Adrenal gland (tissue), 12 donors: ENCODE results near the gene AMBRA1. TPM values are rescaled to one million over a fixed set of nuclear protein-coding genes. Genes with fewer than 3 reads are reported as not detected.

Experiments used
- DNase-seq, 7 donors: peaks; one replicate each; pipeline ENCODE4 v3.0.0-alpha.2; 2019 to 2020
- H3K27ac ChIP-seq, 5 donors: fragments of 200-600 bp; sonication (generic) in 4 of 5; 1 replicate in 3 of 5; 2 replicates in 2 of 5; pipeline versions ENCODE4 v1.5.1 to v1.8.0; 2016 to 2020; ENCODE audit warnings: mild to moderate bottlenecking in 1 of 5
- H3K27me3 ChIP-seq: fragments of 200-600 bp; 2 replicates; pipeline ENCODE4 v1.8.0; 2021
- H3K36me3 ChIP-seq, 2 donors: fragments of 200-600 bp; replicated peaks in 1 of 2; 1 replicate in 1 of 2; 2 replicates in 1 of 2; pipeline versions ENCODE4 v1.5.1 to v1.8.0; 2018 to 2022
- H3K4me1 ChIP-seq, 2 donors: fragments of 200-600 bp; replicated peaks in 1 of 2; 1 replicate in 1 of 2; 2 replicates in 1 of 2; pipeline versions ENCODE4 v1.5.1 to v1.8.0; 2018 to 2021
- H3K4me3 ChIP-seq, 4 donors: fragments of 200-600 bp; sonication (generic) in 3 of 4; one replicate each; pipeline ENCODE4 v1.5.1; 2016 to 2018
- H3K9me3 ChIP-seq, 3 donors: fragments of 200-600 bp; sonication (generic) in 1 of 3; replicated peaks in 1 of 3; 1 replicate in 2 of 3; 2 replicates in 1 of 3; pipeline versions ENCODE4 v1.5.1 to v1.8.0; 2016 to 2021
- CTCF ChIP-seq, 6 experiments: fragments of 450-650 bp in 4 of 6; fragments of 200-600 bp in 2 of 6; sonication (generic) in 1 of 6; IDR thresholded peaks; 1 replicate in 5 of 6; 2 replicates in 1 of 6; pipeline versions ENCODE4 v1.5.1 to v1.8.0; 2016 to 2021; ENCODE audit warnings: antibody characterized with exemption in 6 of 6, mild to moderate bottlenecking in 2 of 6, moderate library complexity in 1 of 6
- POLR2A ChIP-seq, 2 donors: fragments of 450-650 bp; IDR thresholded peaks; one replicate each; pipeline ENCODE4 v1.6.1; 2017; ENCODE audit warnings: antibody characterized with exemption in 2 of 2, mild to moderate bottlenecking in 2 of 2, moderate library complexity in 1 of 2
- WGBS, 4 donors: extraction: QIAGEN DNeasy Blood & Tissue Kit in 2 of 4; methylation state at CpG; one replicate each; pipeline versions ENCODE4 v1.1.5 to v1.1.7; 2013 to 2017; 5-methylcytosine and 5-hydroxymethylcytosine counted together
- intact Hi-C, 2 donors: fragments of 100-400 bp; cut with DNase I; formaldehyde crosslinking; loops; one replicate each; pipeline versions ENCODE4 v1.14.1 to v1.15.0; 2022 to 2023
- polyA plus RNA-seq, 3 donors: library from polyadenylated mRNA; stranded (reverse); fragments of 200-250 nt in 2 of 3; fragments of 350-450 nt in 1 of 3; fragmentation: Illumina TruSeq in 1 of 3; extraction: RNeasy Lipid Tissue Mini Kit (QIAGEN cat#74804) in 1 of 3; gene quantifications; one replicate each; pipeline ENCODE4 v1.2.3, GENCODE V29; 2013 to 2014
- total RNA-seq, 9 donors: library from RNA; depleted of rRNA in 4 of 9; stranded (reverse); fragments of >200 nt in 4 of 9; fragments of 120-200 nt in 1 of 9; fragmentation: NEBNext Ultra II Directional in 1 of 9; extraction: Animal tissue kit (Norgen Biotek cat#: 25700) in 1 of 9; gene quantifications; one replicate each; pipeline versions ENCODE4 v1.1.0 to v1.2.4, GENCODE V29; 2013 to 2023
- donor health status: healthy with polysubstance abuse.
- donor health status: Bipolar disorder and iron deficiency.
- donor health status: DM: yes; HTN: yes; CAD: no.
- donor health status: DM: no; HTN: no; CAD: no.
- donor health status: DM: no; HTN: no; CAD: no.
- donor health status: DM: yes; HTN: yes; CAD: no.

AMBRA1 gene
- total and polyA plus RNA-seq, 12 donors = 16.2 to 73.3 (median 49.7) TPM

- H3K4me1 ChIP-seq = peaks cover 5 to 18% of the 10 kb centered on the region in 2 donors
- no peak overlapping the region for H3K4me3 ChIP-seq
- intact Hi-C loops = no loop called here
- DNase-seq = no peak
- H3K36me3 ChIP-seq = no peaks in the 10 kb centered on the region
- TF ChIP-seq CTCF (IDR thresholded peaks at IDR 0.05) (no peak), POLR2A (IDR thresholded peaks at IDR 0.05) (no peak)
- no peaks in the 10 kb centered on the region for H3K9me3 ChIP-seq
- 71 to 100% (median 85%) methylated on average over 1 of the region's 1 CpG for WGBS, 4 donors
- no peaks in the 10 kb centered on the region for H3K27me3 ChIP-seq
- H3K27ac ChIP-seq = no peak overlapping the region
Measured at GRCh38 chr11:46455834-46456233, 138.0 kb downstream of the AMBRA1 start.

GRCh38 chr11:46452918-46453517 is 140.8 kb downstream of the AMBRA1 start:
- Histone ChIP-seq H3K27me3 (no peaks in the 10 kb centered on the region), H3K36me3 (no peaks in the 10 kb centered on the region), H3K27ac (peak overlapping the region in 1 of 5 donors; percentile 66), H3K4me1 (peaks cover 5 to 21% of the 10 kb centered on the region in 2 donors), H3K4me3 (no peak overlapping the region), H3K9me3 (no peaks in the 10 kb centered on the region)
- peak in 6 of 7 donors; percentile 35 to 75 (median 71) for DNase-seq
- TF ChIP-seq POLR2A (IDR thresholded peaks at IDR 0.05) (no peak), CTCF (IDR thresholded peaks at IDR 0.05) (no peak)
- intact Hi-C loops = no loop called here
- WGBS, 4 donors = 55 to 72% (median 63%) methylated on average over 4 of the region's 4 CpGs

- Histone ChIP-seq H3K36me3 (no peaks in the 10 kb centered on the region), H3K9me3 (no peaks in the 10 kb centered on the region), H3K27me3 (no peaks in the 10 kb centered on the region), H3K27ac (peak overlapping the region in 1 of 5 donors; percentile 9), H3K4me1 (peaks cover 5 to 26% of the 10 kb centered on the region in 2 donors), H3K4me3 (no peak overlapping the region)
- intact Hi-C loops = no loop called here
- DNase-seq = no peak
- no peak for TF ChIP-seq CTCF (IDR thresholded peaks at IDR 0.05)
- no peak for TF ChIP-seq POLR2A (IDR thresholded peaks at IDR 0.05)
Measured at GRCh38 chr11:46451759-46452158, 142.1 kb downstream of the AMBRA1 start.

GRCh38 chr11:46450846-46451477 is 142.9 kb downstream of the AMBRA1 start:
- TF ChIP-seq POLR2A (IDR thresholded peaks at IDR 0.05) (no peak), CTCF (IDR thresholded peaks at IDR 0.05) (no peak)
- H3K4me1 ChIP-seq = peaks cover 5 to 34% of the 10 kb centered on the region in 2 donors
- peak in 1 of 7 donors; percentile 19 for DNase-seq
- no peak overlapping the region for H3K4me3 ChIP-seq
- intact Hi-C loops = no loop called here
- peak overlapping the region in 3 of 5 donors; percentile 10 to 35 (median 19) for H3K27ac ChIP-seq
- H3K27me3 ChIP-seq = no peaks in the 10 kb centered on the region
- H3K9me3 ChIP-seq = no peaks in the 10 kb centered on the region
- no peaks in the 10 kb centered on the region for H3K36me3 ChIP-seq
- WGBS, 4 donors = 82 to 97% (median 91%) methylated on average over 3 of the region's 3 CpGs
